PC-9 (cell line): Measurements from ENCODE around the gene MECR. TPM values are rescaled to one million over a fixed set of nuclear protein-coding genes. Genes with fewer than 3 reads are reported as not detected.

Experiments
- BruUV-seq: library from RNA; stranded (reverse); fragments of 400-500 nt; replicated peaks from 2 replicates; lab custom pipeline; 2021; lab: Mats Ljungman, UMichigan
- CTCF ChIA-PET: fragments of 300-600 bp; sonication (Branson Sonifier 250); formaldehyde crosslinking; loops from one replicate; lab custom pipeline; 2022; ENCODE audit warnings: antibody characterized with exemption; lab: Charles Lee
- POLR2A ChIA-PET: fragments of 300-600 bp; sonication (Branson Sonifier 250); formaldehyde crosslinking; loops from one replicate; lab custom pipeline; 2022; ENCODE audit warnings: antibody characterized with exemption; ENCODE audit not compliant: unreplicated experiment; lab: Charles Lee
- DNase-seq, 2 experiments: peaks; one replicate each; pipeline versions ENCODE4 v3.0.0 to v3.0.0-alpha.2; 2015 to 2022; ENCODE audit warnings: mixed read lengths in 1 of 2
- H2AFZ ChIP-seq: fragments of 200-600 bp; sonication (generic); 2 replicates; pipeline ENCODE4 v1.8.1; 2017; ENCODE audit warnings: antibody characterized with exemption
- H3F3A ChIP-seq: fragments of 200-600 bp; sonication (generic); 2 replicates; pipeline ENCODE4 v1.8.1; 2017; ENCODE audit warnings: antibody characterized with exemption, mild to moderate bottlenecking, low read depth; ENCODE audit not compliant: insufficient read depth
- H3K27ac ChIP-seq: fragments of 200-600 bp; sonication (generic); 2 replicates; pipeline ENCODE4 v1.6.1; 2016; ENCODE audit warnings: mixed run types
- H3K27me3 ChIP-seq: fragments of 200-600 bp; sonication (generic); 2 replicates; pipeline ENCODE4 v1.6.1; 2016; ENCODE audit warnings: low read depth, mixed run types; ENCODE audit not compliant: insufficient read depth
- H3K36me3 ChIP-seq: fragments of 200-600 bp; sonication (generic); 2 replicates; pipeline ENCODE4 v1.6.1; 2016; ENCODE audit warnings: low read depth, mixed run types
- H3K4me1 ChIP-seq: fragments of 200-600 bp; sonication (generic); replicated peaks from 2 replicates; pipeline ENCODE4 v1.6.1; 2016; ENCODE audit warnings: mixed run types; ENCODE audit not compliant: insufficient read depth
- H3K4me2 ChIP-seq: fragments of 200-600 bp; sonication (generic); 2 replicates; pipeline ENCODE4 v1.6.1; 2017; ENCODE audit warnings: mixed run types
- H3K4me3 ChIP-seq: fragments of 200-600 bp; sonication (generic); 2 replicates; pipeline ENCODE4 v1.6.1; 2016; ENCODE audit warnings: mixed run types
- H3K79me2 ChIP-seq: fragments of 200-600 bp; sonication (generic); 2 replicates; pipeline ENCODE4 v1.6.1; 2017; ENCODE audit warnings: low read depth, mixed run types
- H3K9me2 ChIP-seq: fragments of 200-600 bp; sonication (generic); 2 replicates; pipeline ENCODE4 v1.8.1; 2017; ENCODE audit warnings: mild to moderate bottlenecking; ENCODE audit not compliant: insufficient read depth
- H3K9me3 ChIP-seq: fragments of 200-600 bp; sonication (generic); 2 replicates; pipeline ENCODE4 v1.8.1; 2016; ENCODE audit warnings: low read depth; ENCODE audit not compliant: insufficient read depth
- H4K20me1 ChIP-seq: fragments of 200-600 bp; sonication (generic); 2 replicates; pipeline ENCODE4 v1.8.1; 2017; ENCODE audit not compliant: insufficient read depth
- CTCF ChIP-seq: fragments of 200-600 bp; sonication (generic); conservative IDR thresholded peaks from 2 replicates; pipeline ENCODE4 v1.6.1; 2017; ENCODE audit warnings: mixed run types, antibody characterized with exemption, mild to moderate bottlenecking, moderate library complexity
- EZH2 ChIP-seq: fragments of 200-600 bp; sonication (generic); IDR thresholded peaks from 2 replicates; pipeline ENCODE4 v1.8.0; 2017; ENCODE audit warnings: antibody characterized with exemption, low read depth
- intact Hi-C: fragments of 100-400 bp; cut with micrococcal nuclease; formaldehyde crosslinking; loops from one replicate; pipeline ENCODE4 v1.10.0; 2022; ENCODE audit not compliant: unreplicated experiment
- total RNA-seq: library from RNA; stranded (reverse); gene quantifications from 2 replicates; pipeline ENCODE4 v1.2.3, GENCODE V29; 2021

MECR gene
- total RNA-seq, 1 experiment from 2014 or later, result 46.4 TPM

- ChIA-PET CTCF (no interaction called here), POLR2A (no interaction called here)
- intact Hi-C loops, result no loop called here
- Histone ChIP-seq H3K4me3 (no peak overlapping the region), H3F3A (0 out of 2 replicates have a peak, but pooled peaks cover 14% of the 10 kb centered on the region), H3K79me2 (no peaks in the 10 kb centered on the region), H3K9me3 (no peaks in the 10 kb centered on the region), H2AFZ (no peak overlapping the region), H3K4me1 (peaks cover 21% of the 10 kb centered on the region), H3K4me2 (0 out of 2 replicates have a peak overlapping the region, but pooled peaks have one; percentile 26), H3K36me3 (no peaks in the 10 kb centered on the region), H3K9me2 (no peaks in the 10 kb centered on the region), H3K27me3 (no peaks in the 10 kb centered on the region), H3K27ac (peak overlapping the region; percentile 61), H4K20me1 (no peaks in the 10 kb centered on the region)
- no TSS peak for BruUV-seq
- no peak for DNase-seq
- TF ChIP-seq CTCF (no peak), EZH2 (no peak)
These were observed 44.0 kb downstream of the MECR start for GRCh38 chr1:29186707-29187106.

GRCh38 chr1:29186252-29186651 lies 44.5 kb downstream of the MECR start:
- intact Hi-C loops, result no loop called here
- Histone ChIP-seq H4K20me1 (no peaks in the 10 kb centered on the region), H3K4me1 (peaks cover 21% of the 10 kb centered on the region), H3K36me3 (no peaks in the 10 kb centered on the region), H3K27me3 (no peaks in the 10 kb centered on the region), H3K27ac (peak overlapping the region; percentile 61), H2AFZ (no peak overlapping the region), H3K9me3 (no peaks in the 10 kb centered on the region), H3K4me3 (no peak overlapping the region), H3K4me2 (0 out of 2 replicates have a peak overlapping the region, but pooled peaks have one; percentile 26), H3F3A (0 out of 2 replicates have a peak, but pooled peaks cover 14% of the 10 kb centered on the region), H3K79me2 (peaks cover 4% of the 10 kb centered on the region), H3K9me2 (no peaks in the 10 kb centered on the region)
- TF ChIP-seq CTCF (no peak), EZH2 (no peak)
- ChIA-PET POLR2A (no interaction called here), CTCF (no interaction called here)
- no TSS peak for BruUV-seq
- DNase-seq, result peak in 1 of 2 experiments; percentile 88

- CTCF ChIA-PET, result no interaction called here
- TF ChIP-seq EZH2 (no peak), CTCF (no peak)
- intact Hi-C loops, result no loop called here
- Histone ChIP-seq H3K27me3 (no peaks in the 10 kb centered on the region), H3K4me1 (peaks cover 38% of the 10 kb centered on the region), H3K9me2 (no peaks in the 10 kb centered on the region), H3K4me3 (no peak overlapping the region), H3F3A (peaks cover 24% of the 10 kb centered on the region; the same call in 1 of the 2 replicates), H3K9me3 (no peaks in the 10 kb centered on the region), H2AFZ (no peak overlapping the region), H4K20me1 (peaks cover 27% of the 10 kb centered on the region), H3K79me2 (peaks cover 33% of the 10 kb centered on the region), H3K4me2 (no peak overlapping the region), H3K27ac (no peak overlapping the region), H3K36me3 (peaks cover 5% of the 10 kb centered on the region; the same call in 1 of the 2 replicates)
- DNase-seq, result no peak
- POLR2A ChIA-PET, result no interaction called here
- BruUV-seq, result no TSS peak
These were observed 47.4 kb downstream of the MECR start for GRCh38 chr1:29183287-29183686.
